RCC 7860 (cell line): ENCODE results near the gene ZNF570.
A peak's percentile ranks its signal among the peaks of the same experiment; 100 is the strongest.

Experiments
- DNase-seq: peaks from one replicate; pipeline ENCODE4 v3.0.0-alpha.2; 2015; ENCODE audit warnings: low spot score
- FAIRE-seq: peaks from 2 replicates; lab custom pipeline; 2012; peaks lifted over from hg19 to GRCh38; lab: Jason Lieb, UNC

ZNF570 gene

GRCh38 chr19:37468961-37469777 lies at the start of gene ZNF570:
TSS of gene ZNF570 (plus strand) at chr19:37469356. CDS start at chr19:37470355, 999 bp downstream.
- DNase-seq: peak; percentile 23
- no peak for FAIRE-seq

- FAIRE-seq (no peak), DNase-seq (no peak)
Measured at GRCh38 chr19:37452500-37453245, 16.5 kb upstream of the ZNF570 start.

- DNase-seq (no peak), FAIRE-seq (no peak)
Measured at GRCh38 chr19:37466277-37466797, 2.8 kb upstream of the ZNF570 start.

- FAIRE-seq (no peak), DNase-seq (peak; percentile 77)
Measured at GRCh38 chr19:37466798-37467607, 2.2 kb upstream of the ZNF570 start, which contains the start of gene ZNF569. TSS of gene ZNF569 (minus strand) at chr19:37467444. CDS start at chr19:37444921, 22,523 bp downstream.

- FAIRE-seq: no peak
- no peak for DNase-seq
Measured at GRCh38 chr19:37467608-37468090, 1.5 kb upstream of the ZNF570 start.

- DNase-seq (no peak), FAIRE-seq (no peak)
Measured at GRCh38 chr19:37470216-37470615, 1.1 kb downstream of the ZNF570 start.

- no peak for DNase-seq
- FAIRE-seq: no peak
Measured at GRCh38 chr19:37472165-37472564, 3.0 kb downstream of the ZNF570 start.

- DNase-seq (no peak), FAIRE-seq (no peak)
Measured at GRCh38 chr19:37484406-37485168, 15.4 kb downstream of the ZNF570 start.

- FAIRE-seq (no peak), DNase-seq (no peak)
Measured at GRCh38 chr19:37492213-37492612, 23.1 kb downstream of the ZNF570 start.

GRCh38 chr19:37505958-37506386 lies 36.8 kb downstream of the ZNF570 start:
- FAIRE-seq (no peak), DNase-seq (no peak)

GRCh38 chr19:37506387-37507166 lies 37.4 kb downstream of the ZNF570 start, which contains the start of gene ZNF793:
TSS of gene ZNF793 (plus strand) at chr19:37506939. CDS start at chr19:37523440, 16,501 bp downstream.
- no peak for FAIRE-seq

GRCh38 chr19:37507167-37507464 lies 38.0 kb downstream of the ZNF570 start:
- DNase-seq (no peak), FAIRE-seq (no peak)

More at GRCh38 chr19:37506387-37507166, 37.4 kb downstream of the ZNF570 start, which contains the start of gene ZNF793:
- no peak for DNase-seq

GRCh38 chr19:37511186-37511585 lies 42.0 kb downstream of the ZNF570 start:
- DNase-seq (no peak), FAIRE-seq (no peak)

GRCh38 chr19:37511821-37512220 lies 42.7 kb downstream of the ZNF570 start:
- DNase-seq (no peak), FAIRE-seq (no peak)

- DNase-seq: no peak
- no peak for FAIRE-seq
Measured at GRCh38 chr19:37513397-37513796, 44.2 kb downstream of the ZNF570 start.

- FAIRE-seq (no peak), DNase-seq (peak; percentile 47)
Measured at GRCh38 chr19:37519890-37520289, 50.7 kb downstream of the ZNF570 start.

GRCh38 chr19:37537391-37537947 lies 68.3 kb downstream of the ZNF570 start:
- no peak for FAIRE-seq
- DNase-seq: no peak
